Measurements from ENCODE around the gene ANXA7. TPM values are rescaled to one million over a fixed set of nuclear protein-coding genes. Genes with fewer than 3 reads are reported as not detected.
A peak's percentile ranks its signal among the peaks of the same experiment; 100 is the strongest.

ANXA7 gene
- polyA plus RNA-seq, 3 donors = 84.6 to 199 (median 173) TPM

- Histone ChIP-seq H3K27ac (ENCODE audit: low read depth in 1 of 2, low read length in 2 of 2) (no peak overlapping the region), H2AFZ (ENCODE audit: insufficient read depth, low read depth, low read length, poor library complexity, severe bottlenecking) (no peak overlapping the region), H3K9ac (ENCODE audit: insufficient read depth, low read length, poor library complexity, severe bottlenecking) (no peak overlapping the region), H3K4me1 (ENCODE audit: control insufficient read depth in 1 of 2, insufficient read depth in 2 of 2, low read length in 2 of 2) (no peaks in the 10 kb centered on the region), H3K27me3 (ENCODE audit: control insufficient read depth in 2 of 2, insufficient read depth in 2 of 2, low read length in 2 of 2) (no peaks in the 10 kb centered on the region), H3K36me3 (replicated peaks in 1 of 2; ENCODE audit: control insufficient read depth in 1 of 2, insufficient read depth in 2 of 2, low read length in 2 of 2) (peaks cover 84 to 96% of the 10 kb centered on the region in 2 donors), H4K20me1 (ENCODE audit: insufficient read depth, low read length) (no peaks in the 10 kb centered on the region), H3K9me3 (replicated peaks in 1 of 2; ENCODE audit: control insufficient read depth in 1 of 2, insufficient read depth in 1 of 2, low read length in 2 of 2) (no peaks in the 10 kb centered on the region), H3K79me2 (ENCODE audit: insufficient read depth, low read length) (no peaks in the 10 kb centered on the region), H3K4me2 (replicated peaks; ENCODE audit: extremely low read depth, low read length, poor library complexity, severe bottlenecking) (no peak overlapping the region), H3K4me3 (replicated peaks in 1 of 3; ENCODE audit: low read depth in 2 of 3, low read length in 3 of 3) (no peak overlapping the region)
- 80% methylated on average over 1 of the region's 1 CpG for WGBS (ENCODE audit: insufficient coverage)
- intact Hi-C loops (cut with micrococcal nuclease) = no loop called here
- no peak for DNase-seq
- H3K4me3 Mint-ChIP-seq = no peak overlapping the region
- no peaks in the 10 kb centered on the region for H3K4me1 Mint-ChIP-seq
- peaks cover 77 to 92% of the 10 kb centered on the region in 2 donors for H3K36me3 Mint-ChIP-seq
- no peaks in the 10 kb centered on the region for H3K9me3 Mint-ChIP-seq
- no peak for TF ChIP-seq CTCF (IDR thresholded peaks at IDR 0.05)
- H3K27ac Mint-ChIP-seq = peak overlapping the region in 2 of 7 donors; percentile 3 to 72
- H3K27me3 Mint-ChIP-seq (ENCODE audit: low read depth in 3 of 3) = no peaks in the 10 kb centered on the region
Measured at GRCh38 chr10:73379064-73379748, 34.7 kb downstream of the ANXA7 start.

GRCh38 chr10:73376679-73377078 lies 37.2 kb downstream of the ANXA7 start:
- H3K79me2 ChIP-seq (ENCODE audit: insufficient read depth, low read length) = no peaks in the 10 kb centered on the region
- H3K9me3 ChIP-seq (replicated peaks in 1 of 2; ENCODE audit: control insufficient read depth in 1 of 2, insufficient read depth in 1 of 2, low read length in 2 of 2) = no peaks in the 10 kb centered on the region
- intact Hi-C loops (cut with micrococcal nuclease) = no loop called here
- H3K4me3 ChIP-seq (replicated peaks in 1 of 3; ENCODE audit: low read depth in 2 of 3, low read length in 3 of 3) = no peak overlapping the region
- no peak for DNase-seq
- no peak overlapping the region for H3K27ac Mint-ChIP-seq
- H4K20me1 ChIP-seq (ENCODE audit: insufficient read depth, low read length) = no peaks in the 10 kb centered on the region
- no peak overlapping the region for H3K27ac ChIP-seq (ENCODE audit: low read depth in 1 of 2, low read length in 2 of 2)
- peaks cover 67 to 92% of the 10 kb centered on the region in 2 donors for H3K36me3 Mint-ChIP-seq
- H3K36me3 ChIP-seq (replicated peaks in 1 of 2; ENCODE audit: control insufficient read depth in 1 of 2, insufficient read depth in 2 of 2, low read length in 2 of 2) = peaks cover 77 to 86% of the 10 kb centered on the region in 2 donors
- H3K4me1 ChIP-seq (ENCODE audit: control insufficient read depth in 1 of 2, insufficient read depth in 2 of 2, low read length in 2 of 2) = no peaks in the 10 kb centered on the region
- no peak overlapping the region for H3K9ac ChIP-seq (ENCODE audit: insufficient read depth, low read length, poor library complexity, severe bottlenecking)
- H3K4me1 Mint-ChIP-seq = no peaks in the 10 kb centered on the region
- no peaks in the 10 kb centered on the region for H3K27me3 Mint-ChIP-seq (ENCODE audit: low read depth in 3 of 3)
- H3K4me2 ChIP-seq (replicated peaks; ENCODE audit: extremely low read depth, low read length, poor library complexity, severe bottlenecking) = no peak overlapping the region
- TF ChIP-seq CTCF (IDR thresholded peaks at IDR 0.05) = no peak
- H3K9me3 Mint-ChIP-seq = peaks cover 0 to 2% (median 0%) of the 10 kb centered on the region in 7 donors
- no CpG with 5 or more reads among the region's 3 CpGs for WGBS (ENCODE audit: insufficient coverage)
- H3K4me3 Mint-ChIP-seq = no peak overlapping the region
- H2AFZ ChIP-seq (ENCODE audit: insufficient read depth, low read depth, low read length, poor library complexity, severe bottlenecking) = no peak overlapping the region
- no peaks in the 10 kb centered on the region for H3K27me3 ChIP-seq (ENCODE audit: control insufficient read depth in 2 of 2, insufficient read depth in 2 of 2, low read length in 2 of 2)

All from CD14-positive monocyte (primary cell).